D721Med (cell line): ENCODE measurements around the gene ARL13A.

Experiments used
- DNase-seq: peaks from one replicate; pipeline ENCODE4 v3.0.0; 2011; ENCODE audit warnings: low spot score; ENCODE audit not compliant: insufficient read length
- FAIRE-seq: peaks from 2 replicates; lab custom pipeline; 2011; peaks lifted over from hg19 to GRCh38; lab: Jason Lieb, UNC
- CTCF ChIP-seq: IDR thresholded peaks from 2 replicates; pipeline ENCODE4 v1.5.1; 2012; ENCODE audit warnings: mild to moderate bottlenecking, control low read depth; ENCODE audit not compliant: insufficient read depth; ENCODE audit errors: missing control alignments

ARL13A gene

GRCh38 chrX:101022020-101022419 is 52.5 kb downstream of the ARL13A start:
- DNase-seq, result no peak
- no peak for TF ChIP-seq CTCF
- FAIRE-seq, result no peak

- FAIRE-seq (no peak), DNase-seq (no peak)
- TF ChIP-seq CTCF, result no peak
Measured at GRCh38 chrX:101025126-101025525, 55.6 kb downstream of the ARL13A start.

- no peak for TF ChIP-seq CTCF
- FAIRE-seq, result no peak
- DNase-seq, result no peak
Measured at GRCh38 chrX:101028562-101028961, 59.1 kb downstream of the ARL13A start.

- TF ChIP-seq CTCF, result no peak
- FAIRE-seq (no peak), DNase-seq (no peak)
Measured at GRCh38 chrX:101029665-101030064, 60.2 kb downstream of the ARL13A start.

GRCh38 chrX:101037231-101037630 is 67.7 kb downstream of the ARL13A start:
- no peak for TF ChIP-seq CTCF
- FAIRE-seq, result no peak
- DNase-seq, result no peak

GRCh38 chrX:101040197-101040596 is 70.7 kb downstream of the ARL13A start:
- DNase-seq, result no peak
- FAIRE-seq, result no peak
- no peak for TF ChIP-seq CTCF
